Measurements from ENCODE around the gene SLC4A11.

The SLC4A11 gene

DNA sequence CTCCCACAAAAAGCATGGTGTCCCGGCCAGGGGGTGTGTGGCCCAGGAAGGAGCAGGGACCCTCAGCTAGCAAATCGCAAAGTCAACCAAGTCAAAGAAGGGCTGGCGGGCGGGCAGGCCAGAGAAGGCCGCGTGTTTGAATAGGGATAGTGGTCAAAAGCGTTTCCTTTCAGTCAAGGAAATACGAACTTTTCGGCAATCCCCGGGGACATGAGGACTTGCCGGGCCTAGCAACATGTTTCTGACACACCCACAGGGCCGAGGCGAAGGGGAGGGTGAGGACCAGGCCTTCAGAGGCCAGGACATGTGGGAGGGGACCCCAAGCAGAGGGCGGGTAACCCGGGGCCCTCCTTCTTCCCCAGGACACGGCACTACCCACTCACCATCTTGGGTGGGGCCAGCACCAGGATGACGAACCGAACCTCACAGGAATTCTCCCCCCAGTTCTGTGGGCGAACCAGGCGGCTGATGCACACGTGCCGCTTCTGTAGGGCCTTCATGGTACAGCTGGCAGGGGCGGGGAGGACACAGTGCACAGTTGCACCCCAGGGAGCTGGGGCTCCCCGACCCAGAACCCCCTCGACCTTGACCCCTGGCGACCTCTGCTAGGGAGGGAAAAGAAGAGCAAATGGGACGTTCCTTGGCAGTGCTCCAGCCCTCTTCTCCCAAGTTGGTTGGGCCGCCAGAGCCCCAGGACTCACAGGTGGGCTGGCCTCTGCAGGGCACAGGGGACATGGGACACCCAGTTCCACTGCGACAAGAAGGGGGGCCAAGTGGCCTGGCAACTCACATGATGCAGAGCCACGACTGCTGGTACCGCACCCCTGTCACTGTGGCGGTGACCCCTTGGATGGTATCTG, 5.6 kb downstream of the SLC4A11 start:
- Histone ChIP-seq H3K36me3 (no peaks in the 10 kb centered on the region), H3K27me3 (peaks cover 18% of the 10 kb centered on the region), H3K4me3 (ENCODE audit: low read depth, low read length) (no peak overlapping the region), H3K9me3 (no peaks in the 10 kb centered on the region), H3K4me1 (no peaks in the 10 kb centered on the region)
- TF ChIP-seq, protein P1, sequence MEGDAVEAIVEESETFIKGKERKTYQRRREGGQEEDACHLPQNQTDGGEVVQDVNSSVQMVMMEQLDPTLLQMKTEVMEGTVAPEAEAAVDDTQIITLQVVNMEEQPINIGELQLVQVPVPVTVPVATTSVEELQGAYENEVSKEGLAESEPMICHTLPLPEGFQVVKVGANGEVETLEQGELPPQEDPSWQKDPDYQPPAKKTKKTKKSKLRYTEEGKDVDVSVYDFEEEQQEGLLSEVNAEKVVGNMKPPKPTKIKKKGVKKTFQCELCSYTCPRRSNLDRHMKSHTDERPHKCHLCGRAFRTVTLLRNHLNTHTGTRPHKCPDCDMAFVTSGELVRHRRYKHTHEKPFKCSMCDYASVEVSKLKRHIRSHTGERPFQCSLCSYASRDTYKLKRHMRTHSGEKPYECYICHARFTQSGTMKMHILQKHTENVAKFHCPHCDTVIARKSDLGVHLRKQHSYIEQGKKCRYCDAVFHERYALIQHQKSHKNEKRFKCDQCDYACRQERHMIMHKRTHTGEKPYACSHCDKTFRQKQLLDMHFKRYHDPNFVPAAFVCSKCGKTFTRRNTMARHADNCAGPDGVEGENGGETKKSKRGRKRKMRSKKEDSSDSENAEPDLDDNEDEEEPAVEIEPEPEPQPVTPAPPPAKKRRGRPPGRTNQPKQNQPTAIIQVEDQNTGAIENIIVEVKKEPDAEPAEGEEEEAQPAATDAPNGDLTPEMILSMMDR (IDR thresholded peaks at IDR 0.05; ENCODE audit: low read depth, low read length) = no peak
- DNase-seq = no peak

- TF ChIP-seq, protein P1 (IDR thresholded peaks at IDR 0.05; ENCODE audit: low read depth, low read length) = no peak
- H3K36me3 ChIP-seq = no peaks in the 10 kb centered on the region
- no peaks in the 10 kb centered on the region for H3K4me1 ChIP-seq
- H3K9me3 ChIP-seq = no peaks in the 10 kb centered on the region
- H3K27me3 ChIP-seq = peaks cover 5% of the 10 kb centered on the region
- H3K4me3 ChIP-seq (ENCODE audit: low read depth, low read length) = no peak overlapping the region
- no peak for DNase-seq
These were observed 7.0 kb downstream of the SLC4A11 start for GRCh38 chr20:3231889-3232588.

GRCh38 chr20:3231116-3231515, 7.9 kb downstream of the SLC4A11 start:
- H3K36me3 ChIP-seq = no peaks in the 10 kb centered on the region
- no peaks in the 10 kb centered on the region for H3K9me3 ChIP-seq
- DNase-seq = no peak
- H3K4me1 ChIP-seq = no peaks in the 10 kb centered on the region
- TF ChIP-seq, protein P1 (IDR thresholded peaks at IDR 0.05; ENCODE audit: low read depth, low read length) = no peak
- no peak overlapping the region for H3K4me3 ChIP-seq (ENCODE audit: low read depth, low read length)
- no peaks in the 10 kb centered on the region; the same call in 1 of the 2 replicates for H3K27me3 ChIP-seq

DNA sequence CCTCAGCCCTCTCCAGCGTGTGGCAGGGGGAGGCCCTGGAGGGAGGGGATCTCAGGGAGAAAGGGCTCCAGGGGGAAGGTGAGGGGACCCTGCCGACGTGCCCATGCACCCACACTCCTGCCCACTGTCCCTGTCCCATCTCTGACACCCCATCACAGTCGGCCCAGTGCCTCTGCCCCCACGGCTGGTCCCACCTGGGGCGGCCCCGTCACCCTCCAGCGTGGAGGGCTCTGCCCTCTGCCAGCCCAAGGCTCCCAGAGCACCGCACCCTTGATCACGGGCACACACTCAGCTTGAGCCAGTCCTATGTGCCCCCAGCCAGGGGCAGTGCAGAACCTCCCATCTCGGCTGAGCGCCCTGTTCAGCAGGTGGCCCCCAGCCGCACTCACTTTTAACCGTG, 9.2 kb downstream of the SLC4A11 start:
- Histone ChIP-seq H3K4me1 (no peaks in the 10 kb centered on the region), H3K4me3 (ENCODE audit: low read depth, low read length) (no peak overlapping the region), H3K9me3 (no peaks in the 10 kb centered on the region), H3K36me3 (no peaks in the 10 kb centered on the region), H3K27me3 (no peaks in the 10 kb centered on the region)
- DNase-seq = no peak
- TF ChIP-seq, protein P1 (IDR thresholded peaks at IDR 0.05; ENCODE audit: low read depth, low read length) = no peak

- no peak overlapping the region for H3K4me3 ChIP-seq (ENCODE audit: low read depth, low read length)
- no peaks in the 10 kb centered on the region for H3K9me3 ChIP-seq
- H3K4me1 ChIP-seq = no peaks in the 10 kb centered on the region
- DNase-seq = no peak
- TF ChIP-seq, protein P1 (IDR thresholded peaks at IDR 0.05; ENCODE audit: low read depth, low read length) = no peak
- H3K27me3 ChIP-seq = no peaks in the 10 kb centered on the region
- H3K36me3 ChIP-seq = no peaks in the 10 kb centered on the region
These were observed 9.8 kb downstream of the SLC4A11 start for GRCh38 chr20:3229158-3229557.

- TF ChIP-seq, protein P1 (IDR thresholded peaks at IDR 0.05; ENCODE audit: low read depth, low read length) = no peak
- no peak overlapping the region for H3K4me3 ChIP-seq (ENCODE audit: low read depth, low read length)
- no peak for DNase-seq
- H3K9me3 ChIP-seq = no peaks in the 10 kb centered on the region
- no peaks in the 10 kb centered on the region for H3K27me3 ChIP-seq
- H3K36me3 ChIP-seq = 0 out of 2 replicates have a peak, but pooled peaks cover 3% of the 10 kb centered on the region
- H3K4me1 ChIP-seq = no peaks in the 10 kb centered on the region
These were observed 10.3 kb downstream of the SLC4A11 start for GRCh38 chr20:3228750-3229032.

Data from BE2C (cell line).